ENCODE results near the gene ZDHHC18.

Gene ZDHHC18

GRCh38 chr1:26788515-26788785, 38.0 kb upstream of the ZDHHC18 start:
- Histone ChIP-seq H3K9ac (ENCODE audit: low read length) (peak overlapping the region; percentile 87), H3K36me3 (replicated peaks; ENCODE audit: insufficient read depth, low read length) (no peaks in the 10 kb centered on the region), H3K4me1 (ENCODE audit: low read length) (peaks cover 37% of the 10 kb centered on the region), H3K4me2 (ENCODE audit: low read depth, low read length) (peak overlapping the region; percentile 97), H3K27me3 (replicated peaks; ENCODE audit: insufficient read depth, low read length) (no peaks in the 10 kb centered on the region), H3F3A (ENCODE audit: insufficient read depth, low read length) (peaks cover 52% of the 10 kb centered on the region), H3K4me3 (ENCODE audit: low read length) (peak overlapping the region; percentile 91), H3K9me3 (replicated peaks; ENCODE audit: insufficient read depth, low read length) (no peaks in the 10 kb centered on the region), H2AFZ (ENCODE audit: low read length) (peak overlapping the region; percentile 72), H3K79me2 (ENCODE audit: low read length) (peaks cover 8% of the 10 kb centered on the region), H3K9me2 (replicated peaks; ENCODE audit: insufficient read depth, low read length) (no peaks in the 10 kb centered on the region), H3K27ac (ENCODE audit: low read length) (peak overlapping the region; percentile 92; the same call in 1 of the 2 replicates), H4K20me1 (ENCODE audit: insufficient read depth, low read length) (no peaks in the 10 kb centered on the region)
- no peak for DNase-seq
- TF ChIP-seq EZH2 (optimal IDR thresholded peaks at IDR 0.05; ENCODE audit: low read depth, low read length) (no peak), EZH2phosphoT487 (IDR thresholded peaks at IDR 0.05; ENCODE audit: low read length) (no peak), CTCF (IDR thresholded peaks at IDR 0.05; ENCODE audit: low read length) (no peak)

DNA sequence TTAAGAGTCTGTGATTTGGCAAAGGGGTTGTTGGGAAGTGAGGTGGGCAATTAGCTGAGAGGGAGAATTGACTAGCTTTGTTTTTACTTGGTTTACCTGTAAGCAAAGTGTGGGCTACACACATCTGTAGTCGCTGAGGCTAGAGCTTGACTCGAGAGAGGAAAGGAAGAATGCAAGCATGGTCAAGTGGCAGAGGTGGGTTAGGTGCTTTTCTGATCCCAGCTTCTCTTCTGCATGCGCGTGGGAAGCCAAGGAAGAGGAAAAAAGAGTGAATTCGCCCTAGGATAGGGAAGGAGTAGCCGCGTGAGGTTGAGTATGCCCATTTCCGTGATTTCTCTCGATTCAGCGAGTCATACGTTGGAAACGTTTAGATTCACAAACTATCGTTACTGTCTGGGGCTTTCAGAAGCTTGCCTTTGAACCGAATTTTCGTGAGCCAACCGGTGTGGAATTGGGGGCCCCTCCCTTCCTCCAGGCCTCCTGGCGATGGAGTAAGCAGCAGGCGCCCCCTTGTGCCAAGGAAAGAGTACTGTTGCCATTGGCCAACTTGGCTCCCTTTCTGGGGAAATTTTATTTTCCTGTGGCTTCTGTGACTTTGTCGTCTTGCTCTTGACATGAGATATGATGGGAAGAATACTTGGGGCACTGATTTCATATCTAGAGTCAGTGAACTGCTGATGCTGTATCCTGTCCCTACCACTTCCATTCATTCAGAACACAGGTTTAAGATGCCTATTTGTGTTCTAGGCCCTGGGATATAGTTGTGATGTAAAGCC, 37.5 kb upstream of the ZDHHC18 start:
- Histone ChIP-seq H3K4me3 (ENCODE audit: low read length) (peak overlapping the region; percentile 91), H3K79me2 (ENCODE audit: low read length) (peaks cover 8% of the 10 kb centered on the region), H3K27ac (ENCODE audit: low read length) (peak overlapping the region; percentile 92; the same call in 1 of the 2 replicates), H3K27me3 (replicated peaks; ENCODE audit: insufficient read depth, low read length) (no peaks in the 10 kb centered on the region), H3K36me3 (replicated peaks; ENCODE audit: insufficient read depth, low read length) (no peaks in the 10 kb centered on the region), H4K20me1 (ENCODE audit: insufficient read depth, low read length) (no peaks in the 10 kb centered on the region), H2AFZ (ENCODE audit: low read length) (peak overlapping the region; percentile 72), H3F3A (ENCODE audit: insufficient read depth, low read length) (peaks cover 46% of the 10 kb centered on the region), H3K9me2 (replicated peaks; ENCODE audit: insufficient read depth, low read length) (no peaks in the 10 kb centered on the region), H3K4me2 (ENCODE audit: low read depth, low read length) (peak overlapping the region; percentile 97), H3K4me1 (ENCODE audit: low read length) (peaks cover 32% of the 10 kb centered on the region), H3K9ac (ENCODE audit: low read length) (peak overlapping the region; percentile 87), H3K9me3 (replicated peaks; ENCODE audit: insufficient read depth, low read length) (no peaks in the 10 kb centered on the region)
- peak; percentile 95 for TF ChIP-seq CTCF (IDR thresholded peaks at IDR 0.05; ENCODE audit: low read length)
- no peak for TF ChIP-seq EZH2phosphoT487 (IDR thresholded peaks at IDR 0.05; ENCODE audit: low read length)
- peak; percentile 91 for DNase-seq

DNA sequence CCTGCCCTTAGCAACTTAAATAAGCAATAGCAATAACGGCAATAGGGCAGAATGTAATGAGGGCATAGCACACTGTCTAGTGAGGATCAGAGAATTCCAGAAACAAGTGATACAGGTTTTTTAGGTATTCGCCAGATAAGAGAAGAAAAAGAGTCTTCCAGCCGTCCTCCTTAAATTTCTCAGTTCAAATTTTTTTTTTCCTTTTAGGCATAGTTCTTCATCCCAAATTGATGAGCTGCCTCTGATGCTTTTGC, 36.9 kb upstream of the ZDHHC18 start:
- Histone ChIP-seq H3K27me3 (replicated peaks; ENCODE audit: insufficient read depth, low read length) (no peaks in the 10 kb centered on the region), H3K4me3 (ENCODE audit: low read length) (no peak overlapping the region), H3F3A (ENCODE audit: insufficient read depth, low read length) (peaks cover 42% of the 10 kb centered on the region), H4K20me1 (ENCODE audit: insufficient read depth, low read length) (no peaks in the 10 kb centered on the region), H3K9me2 (replicated peaks; ENCODE audit: insufficient read depth, low read length) (no peaks in the 10 kb centered on the region), H2AFZ (ENCODE audit: low read length) (no peak overlapping the region), H3K79me2 (ENCODE audit: low read length) (peaks cover 8% of the 10 kb centered on the region), H3K9me3 (replicated peaks; ENCODE audit: insufficient read depth, low read length) (no peaks in the 10 kb centered on the region), H3K9ac (ENCODE audit: low read length) (no peak overlapping the region), H3K4me1 (ENCODE audit: low read length) (peaks cover 26% of the 10 kb centered on the region), H3K4me2 (ENCODE audit: low read depth, low read length) (no peak overlapping the region), H3K27ac (ENCODE audit: low read length) (no peak overlapping the region), H3K36me3 (replicated peaks; ENCODE audit: insufficient read depth, low read length) (no peaks in the 10 kb centered on the region)
- DNase-seq = no peak
- TF ChIP-seq EZH2phosphoT487 (IDR thresholded peaks at IDR 0.05; ENCODE audit: low read length) (no peak), EZH2 (optimal IDR thresholded peaks at IDR 0.05; ENCODE audit: low read depth, low read length) (no peak), CTCF (IDR thresholded peaks at IDR 0.05; ENCODE audit: low read length) (no peak)
